CD4-positive, alpha-beta T cell treated with Interleukin-15 for 4 hours (primary cell): ENCODE measurements around the gene NAALAD2.
"Not testable (repeated sequence)": the region's sequence is repeated elsewhere in the genome, so short reads cannot be mapped to it uniquely, and the experiment has no call there.

ENCODE experiments used
- DNase-seq: peaks from one replicate; pipeline ENCODE4 v3.0.0-alpha.2; 2020; ENCODE audit warnings: low spot score

NAALAD2 gene

GRCh38 chr11:90192869-90193582 lies 58.6 kb downstream of the NAALAD2 start:
- no peak for DNase-seq

DNA sequence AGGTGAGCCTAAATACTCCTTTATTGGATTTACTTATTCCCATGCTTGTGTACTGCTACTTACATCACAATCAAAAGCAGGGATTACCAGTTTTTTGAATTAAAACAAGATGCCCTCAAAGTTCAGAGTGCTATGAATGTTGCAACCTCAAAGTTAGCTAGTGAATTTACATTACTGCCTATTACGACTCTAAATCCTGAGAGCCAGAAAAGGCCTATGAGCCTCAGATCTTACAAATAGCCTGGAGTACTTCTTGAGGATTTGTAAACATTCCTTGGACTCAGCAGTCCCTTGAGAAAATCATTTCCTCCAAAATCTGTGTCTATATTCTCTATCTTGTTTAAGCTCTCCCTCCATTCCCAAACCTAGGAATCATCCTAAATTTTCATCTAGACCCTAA lies 62.9 kb downstream of the NAALAD2 start:
- no peak for DNase-seq

DNA sequence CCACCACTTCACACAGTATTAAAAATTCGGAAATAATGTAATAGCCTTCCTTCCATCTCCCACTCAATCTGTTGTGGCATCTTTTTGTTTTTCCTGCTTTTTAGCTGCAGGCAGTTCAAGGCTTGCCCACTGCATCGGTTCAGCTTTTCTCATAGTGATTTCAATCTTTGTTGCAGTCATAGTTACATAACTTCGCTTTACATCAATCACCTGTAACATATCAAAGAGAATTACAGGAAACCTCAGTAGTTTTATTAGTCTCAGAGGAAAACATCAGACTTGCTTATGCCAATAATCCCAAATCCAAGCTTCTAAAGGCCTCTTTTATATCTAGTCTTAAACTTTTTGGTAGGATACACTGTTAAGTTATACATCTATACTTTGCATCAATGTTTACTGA lies 67.9 kb downstream of the NAALAD2 start:
- no peak for DNase-seq

DNA sequence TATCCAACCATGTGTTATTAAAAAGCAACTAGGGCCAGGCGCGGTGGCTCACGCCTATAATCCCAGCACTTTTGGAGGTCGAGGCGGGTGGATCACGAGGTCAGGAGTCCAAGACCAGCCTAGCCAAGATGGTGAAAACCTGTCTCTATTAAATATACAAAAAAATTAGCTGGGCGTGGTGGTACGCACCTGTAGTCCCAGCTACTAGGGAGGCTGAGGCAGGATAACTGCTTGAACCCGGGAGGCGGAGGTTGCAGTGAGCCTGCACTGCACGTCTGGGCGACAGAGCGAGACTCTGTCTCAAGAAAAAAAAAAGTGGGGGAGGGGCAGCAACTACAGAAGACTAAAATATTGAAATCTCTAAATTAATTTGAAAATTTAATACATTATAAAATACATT lies 69.9 kb downstream of the NAALAD2 start:
- DNase-seq: no peak

- peak; percentile 63 for DNase-seq
Measured at GRCh38 chr11:90204832-90205646, 70.6 kb downstream of the NAALAD2 start.

- not testable (repeated sequence) for DNase-seq
Measured at GRCh38 chr11:90207992-90208391, 73.5 kb downstream of the NAALAD2 start.

GRCh38 chr11:90208857-90209256 lies 74.4 kb downstream of the NAALAD2 start:
- DNase-seq: no peak

GRCh38 chr11:90213322-90213721 lies 78.9 kb downstream of the NAALAD2 start:
- DNase-seq: no peak

- DNase-seq: no peak
Measured at GRCh38 chr11:90216611-90217010, 82.1 kb downstream of the NAALAD2 start.

GRCh38 chr11:90218606-90219005 lies 84.1 kb downstream of the NAALAD2 start:
- no peak for DNase-seq

DNA sequence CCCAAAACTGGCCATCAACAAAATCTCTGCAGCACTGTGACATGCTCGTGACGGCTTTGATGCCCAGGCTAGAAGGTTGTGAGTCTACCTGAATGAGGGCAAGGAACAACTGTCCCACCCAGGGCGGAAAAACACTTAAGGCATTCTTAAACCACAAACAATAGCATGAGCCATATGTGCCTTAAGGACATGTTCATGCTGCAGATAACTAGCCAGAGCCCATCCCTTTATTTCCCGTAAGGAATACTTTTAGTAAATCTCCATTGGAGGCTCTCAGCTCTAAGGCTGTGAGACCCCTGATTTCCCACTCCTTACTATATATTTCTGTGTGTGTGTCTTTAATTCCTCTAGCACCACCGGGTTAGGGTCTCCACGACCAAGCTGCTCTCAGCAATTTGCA lies 85.0 kb downstream of the NAALAD2 start:
- no peak for DNase-seq

- no peak for DNase-seq
Measured at GRCh38 chr11:90220391-90220790, 85.9 kb downstream of the NAALAD2 start.

GRCh38 chr11:90221803-90222458 lies 87.5 kb downstream of the NAALAD2 start:
- no peak for DNase-seq

DNA sequence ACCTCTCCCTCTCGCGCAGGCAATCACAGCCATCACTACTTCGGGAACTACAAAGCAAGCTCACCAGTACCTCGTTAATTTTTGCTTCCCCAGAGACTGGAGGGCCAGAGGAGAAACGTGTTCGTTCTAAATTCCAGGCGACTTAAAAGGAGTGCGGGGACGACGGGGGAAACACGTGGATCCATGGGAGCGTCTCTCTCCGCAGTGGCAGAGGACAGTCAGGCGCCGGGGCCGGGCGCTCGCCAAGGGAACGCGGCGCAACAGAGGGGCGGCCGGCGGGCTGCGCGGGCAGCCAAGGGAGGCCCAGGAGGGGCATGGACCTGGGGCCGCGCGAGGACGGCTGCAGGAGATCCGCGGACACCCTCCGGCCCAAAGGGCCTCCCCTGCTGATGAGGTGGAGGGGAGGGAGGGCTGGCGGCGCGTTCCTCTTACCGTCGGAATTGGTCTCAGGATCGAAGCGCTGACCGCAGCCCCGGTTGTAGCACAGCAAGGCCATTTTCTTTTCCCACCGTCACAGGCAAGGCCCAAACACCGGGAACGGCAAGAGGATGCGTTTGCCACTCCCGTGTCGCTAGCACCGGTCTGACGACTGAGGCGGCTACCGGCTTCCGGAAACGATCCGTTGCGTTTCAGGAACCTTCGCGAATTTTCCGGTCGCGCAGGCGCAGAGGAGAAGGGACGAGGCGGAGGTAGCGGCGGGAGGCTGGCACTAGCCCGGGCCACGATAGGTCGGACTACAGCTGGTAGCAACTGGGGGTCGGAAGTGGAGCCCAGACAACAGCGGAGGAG lies 88.2 kb downstream of the NAALAD2 start, which contains the start of gene CHORDC1:
CHORDC1 (minus strand) TSS at position 591 of the 789 bp plus-strand sequence; CDS start at position 496, 95 bp downstream.
- peak; percentile 92 for DNase-seq

DNA sequence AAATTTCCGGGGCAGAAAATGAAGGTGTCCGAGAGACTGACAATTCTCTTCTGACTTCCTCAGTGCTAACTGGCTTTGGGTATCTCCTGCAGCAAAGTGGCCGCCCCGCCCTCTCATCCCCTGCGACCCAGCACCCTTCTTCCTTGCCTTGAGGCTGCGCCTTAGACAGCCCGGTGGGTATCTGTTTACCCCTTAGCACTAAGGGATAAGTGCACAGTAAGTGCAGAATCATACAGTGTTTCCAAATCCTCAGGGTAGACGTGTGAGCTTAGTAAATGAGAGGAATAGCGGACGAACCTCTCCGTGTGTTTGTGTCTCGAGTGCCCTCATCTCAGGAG lies 88.8 kb downstream of the NAALAD2 start:
- DNase-seq: no peak

DNA sequence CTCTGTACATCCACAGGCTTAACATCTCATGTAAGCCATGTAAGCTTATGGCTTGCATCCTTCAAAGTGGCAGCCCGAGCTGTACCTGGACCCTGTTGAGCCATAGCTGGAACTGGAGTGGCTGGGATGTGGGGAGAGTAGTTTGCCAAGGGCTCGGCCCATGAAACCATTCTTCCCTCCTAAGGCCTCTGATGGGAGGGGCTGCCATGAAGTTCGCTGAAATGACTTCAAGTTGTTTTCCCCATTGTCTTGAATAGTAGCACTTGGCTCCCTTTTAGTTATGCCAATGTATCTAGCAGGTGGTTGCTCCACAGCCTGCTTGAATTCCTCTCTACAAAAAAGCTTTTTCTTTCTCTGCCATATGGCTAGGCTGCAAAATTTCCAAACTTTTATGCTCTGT lies 93.6 kb downstream of the NAALAD2 start:
- no peak for DNase-seq

GRCh38 chr11:90229791-90230190 lies 95.3 kb downstream of the NAALAD2 start:
- no peak for DNase-seq

DNA sequence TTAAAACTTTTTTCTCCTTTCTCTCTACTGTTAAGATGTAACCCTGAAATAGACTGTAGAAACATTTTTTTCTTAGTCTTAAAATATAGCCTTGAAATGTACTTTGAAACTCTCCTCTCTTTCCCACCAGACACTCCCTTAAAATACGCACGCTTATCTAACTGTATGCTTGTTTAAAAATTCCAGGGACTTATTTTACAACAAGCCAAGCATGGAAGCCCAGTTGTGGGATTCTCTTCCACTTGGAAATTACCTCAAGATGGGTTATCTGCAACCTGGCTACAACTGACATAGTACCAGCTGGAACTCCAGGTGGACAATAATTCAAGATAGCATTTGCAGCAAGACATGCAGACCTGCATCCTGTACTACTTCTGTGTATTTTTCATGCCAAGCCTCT lies 100.5 kb downstream of the NAALAD2 start:
- no peak for DNase-seq

DNA sequence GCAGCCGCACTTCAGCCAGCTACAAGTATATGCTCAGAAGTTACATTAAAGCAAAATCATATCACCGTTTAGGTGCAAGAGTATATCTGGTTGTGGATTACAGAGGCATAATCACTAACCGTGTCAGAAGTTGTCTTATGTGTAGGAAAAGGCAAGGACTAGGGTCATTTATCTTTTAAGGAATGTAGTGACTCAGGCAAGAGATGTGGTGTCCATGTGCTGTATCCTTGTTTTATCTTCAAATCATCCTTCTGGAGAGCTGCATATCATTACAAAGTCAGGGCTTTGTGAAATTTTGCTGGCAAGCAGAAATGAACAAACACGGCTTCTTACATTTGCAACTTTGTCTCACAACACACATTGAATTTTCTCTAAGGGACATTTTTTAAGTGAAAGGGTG lies 101.1 kb downstream of the NAALAD2 start:
- DNase-seq: no peak

- DNase-seq: no peak
Measured at GRCh38 chr11:90237004-90237403, 102.5 kb downstream of the NAALAD2 start.

DNA sequence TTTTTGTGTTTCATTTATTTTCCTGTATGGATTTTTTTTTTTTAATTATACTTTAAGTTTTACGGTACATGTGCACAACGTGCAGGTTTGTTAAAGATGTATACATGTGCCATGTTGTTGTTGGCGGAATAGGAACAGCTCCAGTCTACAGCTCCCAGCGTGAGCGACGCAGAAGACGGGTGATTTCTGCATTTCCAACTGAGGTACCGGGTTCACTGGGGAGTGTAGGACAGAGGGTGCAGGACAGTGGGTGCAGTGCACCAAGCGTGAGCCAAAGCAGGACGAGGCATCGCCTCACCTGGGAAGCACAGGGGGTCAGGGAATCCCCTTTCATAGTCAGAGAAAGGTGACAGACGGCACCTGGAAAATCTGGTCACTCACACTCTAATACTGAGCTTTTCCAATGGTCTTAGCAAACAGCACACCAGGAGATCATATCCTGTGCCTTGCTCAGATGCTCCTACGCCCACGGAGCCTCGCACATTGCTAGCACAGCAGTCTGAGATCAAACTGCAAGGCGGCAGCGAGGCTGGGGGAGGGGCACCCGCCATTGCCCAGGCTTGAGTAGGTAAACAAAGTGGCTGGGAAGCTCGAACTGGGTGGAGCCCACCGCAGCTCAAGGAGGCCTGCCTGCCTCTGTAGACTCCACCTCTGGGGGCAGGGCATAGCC lies 105.6 kb downstream of the NAALAD2 start:
- DNase-seq: not testable (repeated sequence)

DNA sequence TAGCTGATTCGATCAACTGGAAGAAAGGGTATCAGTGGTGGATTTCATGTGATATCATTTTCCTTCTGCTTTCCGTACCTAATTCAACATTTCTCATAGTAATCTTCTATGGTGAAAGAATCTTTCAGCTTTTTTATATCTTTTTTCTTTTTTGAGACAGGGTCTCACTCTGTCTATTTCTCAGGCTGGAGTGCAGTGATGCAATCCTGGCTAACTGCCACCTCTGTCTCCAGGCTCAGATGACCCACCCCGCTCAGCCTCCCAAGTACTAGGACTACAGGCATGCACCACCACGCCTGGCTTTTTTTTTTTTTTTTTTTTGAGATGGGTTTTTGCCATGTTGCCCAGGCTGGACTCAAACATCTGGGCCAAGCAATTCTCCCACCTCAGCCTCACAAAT lies 107.0 kb downstream of the NAALAD2 start:
- DNase-seq: no peak
